Measurements from ENCODE around the gene B9D1. TPM values are rescaled to one million over a fixed set of nuclear protein-coding genes. Genes with fewer than 3 reads are reported as not detected.

B9D1 gene
- total RNA-seq, 1 experiment from 2014 or later: 20.0 TPM

DNA sequence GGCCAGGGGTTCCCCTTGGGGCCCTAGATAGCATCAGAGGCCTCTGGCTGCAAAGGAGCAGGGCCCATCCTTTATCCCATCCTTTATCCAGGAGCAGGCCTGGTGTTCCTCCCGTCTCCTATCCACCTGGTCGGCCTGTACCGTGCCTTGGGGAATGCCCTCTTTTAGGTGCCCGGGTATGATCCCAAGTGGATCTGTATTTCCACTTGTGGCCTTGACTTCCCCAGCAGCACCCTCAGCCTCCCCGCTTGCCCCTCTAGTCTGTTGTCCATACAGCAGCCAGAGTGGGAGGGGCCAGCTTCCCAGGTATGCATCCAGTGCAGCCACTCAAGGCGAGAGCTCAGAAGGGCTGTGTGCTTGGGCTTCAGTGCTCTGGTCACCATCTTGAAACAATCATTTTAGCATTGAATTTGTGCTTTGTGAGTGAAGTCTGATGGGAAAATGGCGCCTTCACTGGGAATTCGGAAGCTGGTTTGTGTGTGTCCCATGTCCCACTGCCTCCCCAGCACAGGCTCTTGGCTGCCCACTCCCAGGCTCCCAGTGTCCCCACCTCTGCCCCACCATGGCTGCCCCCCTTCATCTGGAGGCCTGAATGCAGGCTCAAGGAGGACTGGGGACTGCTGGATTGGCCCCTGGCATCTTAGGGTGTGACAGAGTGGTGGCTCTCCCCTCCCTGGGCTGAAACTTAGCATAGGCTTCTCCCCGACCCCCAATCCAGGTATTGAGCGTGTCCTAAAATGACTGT lies 45.2 kb upstream of the B9D1 start:
- H3K9me2 ChIP-seq (ENCODE audit: insufficient read depth): no peaks in the 10 kb centered on the region
- no peaks in the 10 kb centered on the region for H4K20me1 ChIP-seq (ENCODE audit: insufficient read depth)
- no peak for DNase-seq (ENCODE audit: low read depth, low spot score)
- ChIA-PET CTCF (no interaction called here), POLR2A (no interaction called here), RAD21 (ENCODE audit: low non-redundant PET in 1 of 2, low total read pairs in 2 of 2, uncharacterized antibody in 2 of 2, unreplicated experiment in 2 of 2) (no interaction called here)
- no peak overlapping the region for H3K4me3 ChIP-seq (replicated peaks in 1 of 2; ENCODE audit: low read depth in 1 of 2, low read length in 2 of 2)
- no peak overlapping the region for H3K9ac ChIP-seq (ENCODE audit: low read length)
- H3K9me3 ChIP-seq (ENCODE audit: control insufficient read depth in 1 of 2, insufficient read depth in 1 of 2, low read depth in 1 of 2, low read length in 2 of 2): no peaks in the 10 kb centered on the region
- H3K27ac ChIP-seq (ENCODE audit: low read depth, low read length): no peak overlapping the region
- BruUV-seq (replicated peaks): no TSS peak
- no peak for ATAC-seq
- no peaks in the 10 kb centered on the region for H3K79me2 ChIP-seq (ENCODE audit: insufficient read depth, low read length)
- TF ChIP-seq, protein P1, sequence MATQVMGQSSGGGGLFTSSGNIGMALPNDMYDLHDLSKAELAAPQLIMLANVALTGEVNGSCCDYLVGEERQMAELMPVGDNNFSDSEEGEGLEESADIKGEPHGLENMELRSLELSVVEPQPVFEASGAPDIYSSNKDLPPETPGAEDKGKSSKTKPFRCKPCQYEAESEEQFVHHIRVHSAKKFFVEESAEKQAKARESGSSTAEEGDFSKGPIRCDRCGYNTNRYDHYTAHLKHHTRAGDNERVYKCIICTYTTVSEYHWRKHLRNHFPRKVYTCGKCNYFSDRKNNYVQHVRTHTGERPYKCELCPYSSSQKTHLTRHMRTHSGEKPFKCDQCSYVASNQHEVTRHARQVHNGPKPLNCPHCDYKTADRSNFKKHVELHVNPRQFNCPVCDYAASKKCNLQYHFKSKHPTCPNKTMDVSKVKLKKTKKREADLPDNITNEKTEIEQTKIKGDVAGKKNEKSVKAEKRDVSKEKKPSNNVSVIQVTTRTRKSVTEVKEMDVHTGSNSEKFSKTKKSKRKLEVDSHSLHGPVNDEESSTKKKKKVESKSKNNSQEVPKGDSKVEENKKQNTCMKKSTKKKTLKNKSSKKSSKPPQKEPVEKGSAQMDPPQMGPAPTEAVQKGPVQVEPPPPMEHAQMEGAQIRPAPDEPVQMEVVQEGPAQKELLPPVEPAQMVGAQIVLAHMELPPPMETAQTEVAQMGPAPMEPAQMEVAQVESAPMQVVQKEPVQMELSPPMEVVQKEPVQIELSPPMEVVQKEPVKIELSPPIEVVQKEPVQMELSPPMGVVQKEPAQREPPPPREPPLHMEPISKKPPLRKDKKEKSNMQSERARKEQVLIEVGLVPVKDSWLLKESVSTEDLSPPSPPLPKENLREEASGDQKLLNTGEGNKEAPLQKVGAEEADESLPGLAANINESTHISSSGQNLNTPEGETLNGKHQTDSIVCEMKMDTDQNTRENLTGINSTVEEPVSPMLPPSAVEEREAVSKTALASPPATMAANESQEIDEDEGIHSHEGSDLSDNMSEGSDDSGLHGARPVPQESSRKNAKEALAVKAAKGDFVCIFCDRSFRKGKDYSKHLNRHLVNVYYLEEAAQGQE (IDR thresholded peaks at IDR 0.05; ENCODE audit: low read depth): no peak
- TF ChIP-seq RAD21 (IDR thresholded peaks at IDR 0.05; ENCODE audit: low read depth) (no peak), YY1 (IDR thresholded peaks at IDR 0.05; ENCODE audit: extremely low read depth, insufficient replicate concordance, low read depth, low read length) (no peak), JUND (IDR thresholded peaks at IDR 0.05) (no peak), ZFX (IDR thresholded peaks at IDR 0.05) (no peak), SP1 (IDR thresholded peaks at IDR 0.05; ENCODE audit: low read depth) (no peak), SIN3A (IDR thresholded peaks at IDR 0.05; ENCODE audit: low read depth) (no peak), CBX3 (IDR thresholded peaks at IDR 0.05; ENCODE audit: low read depth) (no peak), POLR2AphosphoS5 (IDR thresholded peaks at IDR 0.05; ENCODE audit: low read depth, low read length) (no peak), EZH2 (IDR thresholded peaks at IDR 0.05) (no peak)
- TF ChIP-seq, protein P2, sequence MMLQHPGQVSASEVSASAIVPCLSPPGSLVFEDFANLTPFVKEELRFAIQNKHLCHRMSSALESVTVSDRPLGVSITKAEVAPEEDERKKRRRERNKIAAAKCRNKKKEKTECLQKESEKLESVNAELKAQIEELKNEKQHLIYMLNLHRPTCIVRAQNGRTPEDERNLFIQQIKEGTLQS (IDR thresholded peaks at IDR 0.05): no peak
- TF ChIP-seq, protein P3, sequence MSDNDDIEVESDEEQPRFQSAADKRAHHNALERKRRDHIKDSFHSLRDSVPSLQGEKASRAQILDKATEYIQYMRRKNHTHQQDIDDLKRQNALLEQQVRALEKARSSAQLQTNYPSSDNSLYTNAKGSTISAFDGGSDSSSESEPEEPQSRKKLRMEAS (IDR thresholded peaks at IDR 0.05): no peak
- H3K4me2 ChIP-seq (ENCODE audit: low read length): no peak overlapping the region
- no peaks in the 10 kb centered on the region for H3K27me3 ChIP-seq (ENCODE audit: insufficient read depth, low read length)
- H3K36me3 ChIP-seq (ENCODE audit: control insufficient read depth in 1 of 2, insufficient read depth in 2 of 2, low read length in 2 of 2): no peaks in the 10 kb centered on the region
- intact Hi-C loops (cut with micrococcal nuclease): no loop called here
- peaks cover 9 to 16% of the 10 kb centered on the region in 2 experiments; a peak in 3 of 4 replicates for H3K4me1 ChIP-seq (ENCODE audit: control insufficient read depth in 1 of 2, insufficient read depth in 2 of 2, low read length in 2 of 2)
- no peak overlapping the region for H2AFZ ChIP-seq (ENCODE audit: low read depth, low read length, poor library complexity, severe bottlenecking)

Measured in HCT116 (cell line).